HG02852 (cell line): Measurements from ENCODE around the gene SH3PXD2B.

ENCODE experiments used
- ATAC-seq: cut with Tn5 transposase; IDR thresholded peaks from one replicate; pipeline ENCODE4 v1.9.1; 2021; ENCODE audit warnings: mild to moderate bottlenecking, moderate library complexity; ENCODE audit not compliant: unreplicated experiment

Gene SH3PXD2B

GRCh38 chr5:172453986-172454357 is 353 bp downstream of the SH3PXD2B start:
- ATAC-seq = no peak

GRCh38 chr5:172453206-172453985 is 929 bp downstream of the SH3PXD2B start:
- ATAC-seq = no peak

GRCh38 chr5:172452398-172453205 is 1.7 kb downstream of the SH3PXD2B start:
- no peak for ATAC-seq

DNA sequence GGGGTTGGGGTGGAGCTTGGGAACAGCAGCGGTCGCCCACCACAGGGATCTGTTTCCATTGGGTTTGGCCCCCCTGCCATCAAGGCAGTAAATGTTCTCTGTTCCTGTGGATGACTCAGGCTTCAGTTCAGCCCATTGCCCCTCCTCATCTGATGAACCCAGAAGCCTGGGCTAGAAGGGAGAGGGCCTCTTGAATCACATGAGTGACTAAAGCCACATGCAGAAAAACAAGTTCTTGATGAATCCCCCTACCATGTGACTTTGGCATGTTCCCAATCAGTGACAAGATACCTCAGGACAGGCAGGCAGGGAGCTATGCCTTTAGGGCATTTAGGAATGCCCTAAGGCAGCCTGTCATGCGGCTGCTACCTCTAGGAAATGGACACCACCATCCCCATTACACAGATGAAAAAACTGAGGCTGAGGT is 2.5 kb downstream of the SH3PXD2B start:
- ATAC-seq = no peak

GRCh38 chr5:172450861-172451695 is 3.2 kb downstream of the SH3PXD2B start:
- no peak for ATAC-seq

DNA sequence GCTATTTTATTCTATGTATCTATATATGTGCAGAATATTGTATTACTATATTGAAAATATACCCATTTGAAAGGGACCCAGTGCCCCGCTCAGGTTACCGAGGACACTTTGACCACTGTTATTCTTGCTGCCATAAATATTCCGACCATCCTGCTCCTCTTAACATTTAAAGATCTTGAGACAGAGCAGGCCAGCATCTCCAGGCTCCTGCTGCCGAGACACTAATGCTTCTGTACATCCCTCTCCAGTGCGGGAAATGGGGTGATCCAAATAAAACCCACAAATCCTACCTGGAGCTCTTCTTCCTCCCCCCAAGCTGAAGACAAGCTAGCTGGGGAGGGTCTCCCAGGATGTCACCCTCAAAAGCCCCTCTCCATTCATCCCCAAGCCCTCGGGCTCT is 3.9 kb downstream of the SH3PXD2B start:
- ATAC-seq = no peak

DNA sequence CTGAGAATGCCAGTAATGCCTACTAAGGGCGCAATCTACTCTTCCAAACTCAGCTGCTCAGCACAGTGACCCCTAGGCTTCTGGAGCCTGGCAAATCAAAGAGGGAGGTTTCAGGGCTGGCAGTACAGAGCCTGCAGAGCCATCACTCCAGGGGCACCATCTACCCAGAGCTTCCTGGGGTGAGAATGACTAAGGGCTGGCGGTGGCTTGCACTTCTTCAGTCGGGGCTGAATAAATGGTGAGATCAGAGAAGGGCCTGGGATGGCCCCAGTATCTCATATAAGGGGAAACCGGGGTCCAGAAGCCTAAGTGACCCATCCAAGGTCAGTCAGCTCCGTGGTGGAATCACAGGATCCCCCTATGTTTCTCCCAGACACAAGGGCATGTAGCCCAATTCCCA is 5.3 kb downstream of the SH3PXD2B start:
- ATAC-seq = no peak

DNA sequence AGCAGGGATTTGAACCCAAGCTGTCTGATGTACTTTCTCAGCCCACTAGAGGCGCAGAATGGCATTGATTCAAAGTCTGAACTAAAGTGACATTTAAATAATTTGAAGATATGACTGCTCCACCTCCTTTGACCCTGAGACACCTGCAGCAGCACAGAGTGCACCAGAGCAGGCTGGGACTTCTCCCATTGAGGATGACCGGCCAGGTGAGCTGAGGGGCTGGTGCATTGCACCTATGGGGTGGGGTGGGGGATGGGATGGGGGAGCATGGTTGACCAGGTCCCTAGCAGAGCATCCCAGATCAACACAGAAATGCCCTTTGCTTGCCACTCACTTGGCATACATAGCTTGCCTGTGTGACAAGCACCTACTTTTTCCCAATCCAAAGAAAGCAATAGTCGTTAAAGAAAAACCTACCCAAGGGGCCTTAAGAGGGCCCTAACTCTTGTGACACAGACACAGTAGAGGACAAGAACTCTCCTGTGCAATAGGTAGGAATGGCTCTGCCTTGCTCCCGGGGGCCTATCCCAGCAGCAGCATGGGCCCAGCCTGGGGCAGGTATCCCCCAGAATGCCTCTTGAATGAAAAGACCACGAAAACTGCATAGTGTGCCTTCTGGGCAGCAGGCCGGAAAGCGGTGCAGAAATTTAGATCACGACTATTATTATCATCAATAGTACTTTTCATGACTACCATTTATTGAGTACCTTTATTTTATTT is 6.5 kb downstream of the SH3PXD2B start:
- ATAC-seq = no peak

DNA sequence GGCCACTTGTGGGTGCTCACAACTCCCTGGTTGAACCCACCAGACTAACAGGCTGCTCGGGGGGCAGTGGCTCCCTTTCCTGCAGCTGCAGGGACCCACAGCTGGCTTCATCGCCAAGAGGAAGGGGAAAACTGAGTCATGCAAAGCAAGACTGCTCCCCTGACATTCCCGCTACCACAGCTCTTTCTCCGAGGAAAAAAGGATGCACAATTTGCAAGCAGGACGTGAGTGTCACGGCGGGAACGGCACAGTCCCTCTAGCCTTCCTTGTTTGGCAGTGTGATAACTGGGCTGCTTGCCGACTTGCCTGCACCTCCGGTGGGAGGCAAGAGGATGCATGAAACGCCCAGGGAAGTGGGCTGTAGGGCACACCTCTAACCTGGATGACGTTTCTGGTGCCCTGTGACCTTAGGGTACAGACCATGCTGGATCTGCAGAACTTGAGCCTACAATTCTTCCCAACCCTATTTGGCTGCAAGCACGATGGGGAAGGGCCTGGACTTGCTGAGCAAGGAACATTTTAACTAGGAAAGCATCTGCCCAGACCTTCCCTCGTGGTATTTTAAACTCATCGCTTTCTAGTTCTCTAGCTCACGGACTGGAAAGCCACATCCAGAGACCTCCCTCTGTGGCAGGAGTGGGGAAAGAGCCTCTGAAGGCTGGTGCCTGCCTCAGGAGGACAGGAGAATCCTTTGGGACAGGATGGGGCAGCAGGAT is 7.8 kb downstream of the SH3PXD2B start:
- ATAC-seq = no peak

- no peak for ATAC-seq
Observed at GRCh38 chr5:172445866-172446265, 8.5 kb downstream of the SH3PXD2B start.

- no peak for ATAC-seq
Observed at GRCh38 chr5:172444626-172445365, 9.5 kb downstream of the SH3PXD2B start.

- ATAC-seq = no peak
Observed at GRCh38 chr5:172444110-172444510, 10.2 kb downstream of the SH3PXD2B start.

- ATAC-seq = no peak
Observed at GRCh38 chr5:172443441-172444109, 10.8 kb downstream of the SH3PXD2B start.

DNA sequence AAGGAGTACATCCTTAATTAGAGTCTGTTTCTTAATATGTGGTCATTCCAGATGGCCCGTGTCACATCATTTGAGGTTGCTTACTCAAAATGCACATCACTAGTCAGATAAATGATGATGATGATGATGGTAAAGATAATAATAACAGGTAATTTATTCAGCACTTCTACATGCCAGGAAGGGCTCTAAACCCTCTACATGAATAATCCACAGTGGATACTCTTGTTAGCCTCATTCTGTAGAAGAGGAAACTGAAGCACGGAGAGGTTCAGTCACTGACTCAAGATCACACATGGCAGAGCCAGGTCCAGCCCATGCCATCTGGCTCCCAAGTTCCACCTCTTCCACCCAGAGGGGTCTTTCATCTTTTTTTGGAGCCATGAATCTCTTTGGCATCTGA is 11.7 kb downstream of the SH3PXD2B start:
- no peak for ATAC-seq

- no peak for ATAC-seq
Observed at GRCh38 chr5:172441262-172441751, 13.0 kb downstream of the SH3PXD2B start.

DNA sequence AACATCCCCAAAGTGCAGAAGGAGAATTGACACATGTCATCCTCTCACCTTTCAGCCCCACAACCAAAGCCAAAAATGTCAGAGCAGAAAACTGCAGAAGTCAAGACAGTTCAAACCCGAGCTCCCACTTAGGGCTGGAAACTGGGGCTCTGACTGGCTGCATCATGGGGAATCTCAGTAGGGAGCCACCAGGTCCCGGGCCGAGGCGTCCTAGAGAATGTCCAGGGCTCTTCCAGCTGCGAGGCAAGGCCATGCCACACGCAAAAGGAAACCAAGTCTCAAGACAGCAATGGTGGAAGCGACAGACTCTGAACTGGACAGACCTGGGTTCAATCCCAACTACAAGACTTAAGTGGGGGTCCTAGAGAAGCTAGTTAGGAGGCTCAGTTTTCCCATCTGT is 13.8 kb downstream of the SH3PXD2B start:
- ATAC-seq = no peak

- no peak for ATAC-seq
Observed at GRCh38 chr5:172439785-172440477, 14.4 kb downstream of the SH3PXD2B start.

- ATAC-seq = no peak
Observed at GRCh38 chr5:172438319-172438668, 16.0 kb downstream of the SH3PXD2B start.
